GM12892 (cell line): ENCODE measurements around the gene CGGBP1.

Source experiments
- POLR2A ChIP-seq: IDR thresholded peaks from 2 replicates; pipeline ENCODE4 v1.6.1; 2011; ENCODE audit warnings: low read depth, low read length, control low read depth
- POLR2AphosphoS5 ChIP-seq: IDR thresholded peaks from 2 replicates; pipeline ENCODE4 v1.6.1; 2011; ENCODE audit warnings: low read depth, low read length, control low read depth
- TAF1 ChIP-seq: IDR thresholded peaks from 2 replicates; pipeline ENCODE4 v1.6.1; 2011; ENCODE audit warnings: low read depth, mild to moderate bottlenecking, control low read depth, low read length, borderline replicate concordance

DNA sequence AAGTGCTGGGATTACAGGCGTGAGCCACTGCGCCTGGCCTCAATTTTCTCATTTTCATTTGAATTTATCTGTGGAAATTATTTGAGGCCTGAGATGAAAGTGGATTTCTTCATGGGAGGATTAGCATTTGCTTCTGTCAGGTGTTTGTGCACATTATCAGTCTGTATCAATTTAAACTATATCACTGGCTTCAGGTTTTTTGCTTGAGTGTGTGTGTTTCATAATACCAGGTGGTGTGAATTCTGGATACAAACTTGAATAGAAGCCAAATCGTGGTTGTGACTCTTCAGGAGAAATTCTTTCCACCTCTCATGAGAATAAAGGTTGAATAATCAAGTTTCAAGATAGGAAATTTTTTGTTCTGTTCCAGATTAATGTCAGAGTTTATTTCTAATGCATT lies 56.4 kb downstream of the CGGBP1 start:
- TF ChIP-seq POLR2AphosphoS5 = no peak
- TF ChIP-seq POLR2A = no peak
- TF ChIP-seq TAF1 = no peak
